ENCODE data around the gene ROMO1.
A peak's percentile ranks its signal among the peaks of the same experiment; 100 is the strongest.
"Not testable (repeated sequence)": the region's sequence is repeated elsewhere in the genome, so short reads cannot be mapped to it uniquely, and the experiment has no call there.

Gene ROMO1

GRCh38 chr20:35731862-35732643 is 32.8 kb downstream of the ROMO1 start:
- DNase-seq: no peak

DNA sequence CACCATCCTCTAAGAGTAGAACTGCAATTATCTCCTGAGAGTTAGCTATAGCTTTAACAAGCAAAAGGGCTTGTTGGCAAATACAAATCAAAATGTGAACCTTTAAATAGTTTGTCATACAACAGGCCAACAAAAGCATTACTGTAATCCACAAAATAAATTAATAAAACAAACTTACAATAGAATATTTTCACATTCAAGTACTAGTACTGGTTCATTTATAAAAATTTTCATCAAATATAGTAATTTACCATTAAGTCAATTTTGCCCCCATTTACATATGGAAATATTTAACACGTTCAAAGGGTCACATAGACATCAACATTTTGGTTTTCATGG is 33.4 kb downstream of the ROMO1 start:
- no peak for DNase-seq

DNA sequence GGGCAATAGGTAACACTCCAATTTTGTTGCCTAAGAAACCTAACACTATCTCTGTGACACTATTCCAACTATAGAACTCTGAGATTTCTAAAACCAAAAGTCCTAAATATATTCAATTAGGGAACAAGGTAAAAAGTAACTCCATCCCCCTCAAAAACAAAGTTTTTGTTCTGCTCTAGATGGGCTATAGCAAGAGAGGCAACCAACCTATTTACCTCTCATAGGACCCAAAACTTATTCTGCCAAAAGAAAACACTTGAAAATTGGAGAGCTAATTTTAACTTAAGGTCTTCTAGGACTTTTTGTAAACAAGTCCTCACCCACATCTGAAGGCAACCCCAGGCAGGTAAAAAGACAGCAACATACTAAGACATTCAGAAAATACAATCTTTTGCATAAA is 35.2 kb downstream of the ROMO1 start:
- DNase-seq: no peak

DNA sequence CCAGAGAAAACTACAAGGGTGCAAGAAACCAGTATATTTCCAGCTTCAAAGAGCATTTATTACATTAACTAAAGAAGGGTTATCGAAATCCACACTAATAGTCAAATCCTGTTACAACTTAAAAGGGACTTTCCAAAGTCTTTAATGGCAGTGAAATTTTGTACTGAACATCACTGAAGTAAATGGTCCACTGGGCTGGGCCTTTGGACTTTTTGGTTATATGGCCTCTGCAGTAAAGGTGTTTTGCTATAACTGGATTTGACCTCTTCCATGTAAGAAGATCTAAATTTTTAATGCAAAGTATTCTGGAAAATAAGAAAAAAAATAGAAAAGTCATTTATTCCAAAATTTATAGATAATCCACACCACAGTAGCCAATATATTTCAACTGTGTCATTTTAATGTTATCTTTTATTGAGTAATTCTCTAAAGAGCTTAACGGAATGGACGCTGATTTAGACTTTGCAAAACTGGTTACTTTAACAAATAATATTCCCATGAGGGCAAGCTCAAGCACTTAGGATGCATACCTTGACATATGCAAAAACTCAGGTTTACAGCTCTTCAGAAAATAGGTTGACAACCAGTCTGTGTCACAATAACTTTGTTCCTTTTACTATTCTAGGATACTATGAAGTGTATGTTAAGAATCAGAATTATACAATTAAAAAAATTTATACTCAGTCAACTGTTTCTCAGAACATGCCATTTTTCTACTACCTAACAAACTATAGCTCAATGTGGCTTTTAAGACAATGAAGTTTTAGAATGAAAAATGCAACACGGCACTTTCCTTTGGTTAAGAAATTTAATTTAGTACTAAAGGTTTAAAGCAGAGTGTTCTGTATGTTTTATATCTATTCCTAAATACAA is 35.8 kb downstream of the ROMO1 start:
- DNase-seq: no peak

DNA sequence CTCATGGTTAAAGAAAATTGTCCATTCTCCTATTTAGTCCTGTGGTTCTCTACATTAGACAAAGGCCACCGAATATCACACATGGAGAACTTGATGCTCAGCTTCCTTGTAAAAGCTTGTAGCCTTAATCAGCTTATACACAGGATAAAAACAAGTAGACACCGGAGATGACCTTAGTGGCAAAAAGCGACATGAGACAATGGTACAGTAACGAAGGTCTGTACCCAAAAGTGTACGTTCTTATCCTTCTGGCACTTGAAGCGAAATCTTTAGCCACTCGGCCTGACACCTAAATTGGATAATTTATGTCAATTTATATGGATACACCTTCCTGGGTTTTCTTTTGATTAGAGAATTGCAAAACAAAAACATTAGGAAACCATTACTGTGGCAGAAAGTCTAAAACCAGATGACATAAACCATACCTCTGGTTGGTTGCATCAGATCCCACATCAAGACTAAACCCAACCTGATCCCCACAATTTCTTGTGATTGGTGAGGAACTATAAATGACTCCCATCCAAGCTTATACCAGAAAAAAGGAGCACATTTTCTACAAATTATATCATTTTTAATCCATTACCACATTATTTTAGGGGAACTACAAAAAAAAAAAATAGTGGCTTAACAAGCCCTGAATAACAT is 36.7 kb downstream of the ROMO1 start:
- DNase-seq: no peak

- DNase-seq: no peak
Observed at GRCh38 chr20:35737865-35738333, 38.7 kb downstream of the ROMO1 start.

DNA sequence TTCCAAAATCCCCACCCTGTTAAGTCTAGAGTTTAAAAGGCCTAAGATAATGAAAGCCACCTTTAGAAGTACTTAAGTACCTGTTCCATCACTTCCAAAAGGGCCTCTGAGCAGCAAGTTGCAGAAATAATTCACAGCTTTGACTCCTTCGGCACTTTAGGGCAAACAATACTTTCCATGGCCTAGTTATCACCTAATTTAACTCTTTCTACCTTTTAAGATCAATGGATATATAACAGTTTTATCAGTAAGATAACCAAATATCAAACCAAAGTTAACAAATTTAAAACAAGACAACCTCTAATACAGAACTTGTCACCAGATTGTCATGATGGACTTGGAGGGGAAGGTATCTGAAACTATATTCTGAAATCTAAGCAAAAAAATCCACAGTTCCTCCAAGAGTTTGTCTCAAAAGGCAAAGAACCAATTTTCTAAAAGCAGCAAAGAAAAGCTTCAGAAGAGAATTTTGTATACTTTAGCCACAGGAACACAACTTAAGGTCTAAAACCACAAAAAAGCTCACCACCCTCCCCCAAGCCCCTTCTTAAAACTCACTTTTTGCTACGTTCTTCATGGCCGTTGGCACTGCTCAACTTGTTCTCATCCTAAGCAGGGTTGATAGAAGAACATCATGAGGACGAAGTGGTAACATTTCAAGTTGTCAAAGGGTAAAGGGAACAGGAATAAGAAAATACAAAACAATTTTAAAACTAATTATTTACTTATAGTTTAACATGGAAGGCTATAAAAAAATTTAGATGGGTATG is 39.4 kb downstream of the ROMO1 start:
- DNase-seq: no peak

GRCh38 chr20:35739294-35740163 is 40.3 kb downstream of the ROMO1 start:
- DNase-seq: no peak

GRCh38 chr20:35741892-35742740 is 42.9 kb downstream of the ROMO1 start, which contains the start of gene RBM39:
TSS of gene RBM39 (minus strand) at chr20:35742260. CDS start at chr20:35740874, 1,386 bp downstream.
- peak; percentile 100 for DNase-seq

- peak; percentile 58 for DNase-seq
Observed at GRCh38 chr20:35742741-35743523, 43.7 kb downstream of the ROMO1 start.

DNA sequence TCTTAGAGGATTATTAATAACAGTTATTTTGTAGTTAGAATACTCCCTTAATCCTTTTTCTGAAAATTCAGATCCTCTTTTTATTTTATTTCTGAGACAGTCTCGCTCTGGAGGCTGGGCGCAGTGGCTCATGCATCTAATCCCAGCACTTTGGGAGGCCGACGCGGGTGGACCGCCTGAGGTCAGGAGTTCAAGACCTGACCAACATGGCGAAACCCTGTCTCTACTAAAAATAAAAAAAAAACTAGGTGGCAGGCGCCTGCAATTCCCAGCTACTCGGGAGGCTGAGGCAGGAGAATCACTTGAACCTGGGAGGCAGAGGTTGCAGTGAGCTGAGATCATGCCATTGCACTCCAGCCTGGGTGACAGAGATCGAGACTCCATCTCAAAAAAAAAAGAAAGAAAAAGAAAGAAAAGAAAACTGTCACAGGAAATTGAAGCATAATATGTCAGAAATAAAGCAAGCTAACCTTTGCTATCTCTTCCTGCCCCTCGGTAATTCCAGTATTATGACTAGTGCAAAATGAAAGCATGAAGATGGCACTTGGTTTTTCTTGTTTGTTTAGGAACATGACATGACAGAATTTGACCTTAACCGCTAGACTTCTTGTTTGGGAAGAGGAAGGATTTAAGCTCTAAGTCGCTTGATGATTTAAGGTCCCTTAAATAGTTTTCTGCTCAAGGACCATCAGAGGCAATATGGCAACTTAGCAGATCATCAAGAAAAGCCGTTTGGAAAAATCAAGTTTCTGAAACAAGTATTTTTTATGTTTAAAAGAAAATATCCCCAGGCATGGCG is 44.7 kb downstream of the ROMO1 start:
- no peak for DNase-seq

- DNase-seq: not testable (repeated sequence)
Observed at GRCh38 chr20:35744492-35744841, 45.3 kb downstream of the ROMO1 start.
